Measurements from ENCODE around the gene LIPE.

Gene LIPE

DNA sequence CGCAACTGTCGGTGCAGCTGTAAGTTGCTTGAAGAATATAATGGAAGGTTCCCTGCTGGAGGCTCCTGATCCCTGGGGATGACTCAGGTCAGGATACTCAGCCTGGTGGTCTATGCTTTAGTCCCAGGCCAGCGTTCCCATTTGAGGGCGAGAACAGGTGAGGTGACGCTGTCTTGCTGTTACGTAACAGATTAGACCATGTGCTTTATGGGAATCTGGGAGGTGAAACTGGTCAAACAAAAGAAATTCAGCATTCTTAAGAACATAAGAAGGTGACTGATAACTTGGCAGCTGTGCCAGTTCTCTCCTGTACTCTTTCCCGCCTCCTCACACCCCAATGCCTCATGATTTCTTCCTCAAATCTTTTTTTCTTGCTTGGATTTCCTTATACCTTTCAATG is 15.6 kb upstream of the LIPE start, which contains the start of gene CXCL17:
Gene CXCL17 (minus strand): TSS at position 114 of the 400 bp plus-strand sequence. CDS start 114 bp downstream, outside the sequence.
- no peak for DNase-seq

DNA sequence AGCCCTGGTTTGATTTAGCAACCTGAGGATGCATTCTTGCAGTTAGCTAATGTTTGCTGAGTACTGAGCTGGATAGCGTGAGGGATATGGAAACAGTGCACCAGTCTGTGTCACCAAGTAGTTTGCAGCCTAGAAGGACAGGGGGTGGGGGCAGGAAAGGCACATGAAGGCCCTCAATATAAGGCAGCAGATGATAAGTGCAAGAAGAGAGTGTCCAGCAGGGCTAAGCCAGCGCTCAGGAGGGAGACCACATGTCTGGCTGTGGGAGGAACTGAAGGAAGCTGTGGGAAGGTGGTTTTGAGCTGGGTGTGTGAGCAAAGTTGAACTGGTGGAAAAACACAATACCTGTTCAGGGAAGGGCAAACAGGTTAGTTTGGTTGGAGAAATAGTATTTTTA is 13.9 kb upstream of the LIPE start:
- no peak for DNase-seq

DNA sequence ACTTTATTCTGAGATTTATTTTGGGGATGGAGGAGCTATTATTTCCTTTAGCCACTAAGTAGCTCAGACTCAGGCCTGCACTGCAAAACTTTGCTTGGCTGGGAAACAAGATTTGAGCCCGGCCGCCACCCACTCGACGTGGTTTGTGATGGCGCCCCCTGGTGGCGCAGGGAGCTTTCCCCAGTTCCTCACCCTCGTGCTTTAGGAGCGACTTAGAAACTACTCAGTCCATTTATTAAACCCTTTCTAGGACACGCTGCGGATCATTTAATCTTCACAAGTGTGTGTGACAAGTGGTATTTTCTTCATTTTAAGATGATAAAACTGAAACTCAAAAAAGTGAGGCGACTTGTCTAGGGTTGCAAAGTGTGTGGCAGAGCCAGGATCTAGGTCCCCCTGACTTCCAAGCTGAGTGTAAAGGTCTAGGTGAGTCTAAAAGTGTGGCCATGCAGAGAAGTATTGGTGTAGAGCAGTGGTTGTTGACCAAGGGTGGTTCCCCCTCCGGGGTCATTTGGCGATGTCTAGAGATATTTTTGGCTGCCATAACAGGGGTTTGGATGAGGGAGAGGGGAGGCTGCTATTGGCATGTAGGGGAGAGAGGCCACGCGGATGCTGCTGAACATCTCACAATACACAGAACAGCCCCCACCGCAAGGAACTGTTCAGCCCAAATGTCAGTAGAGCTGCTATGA is 13.3 kb upstream of the LIPE start:
- DNase-seq = peak; percentile 85

DNA sequence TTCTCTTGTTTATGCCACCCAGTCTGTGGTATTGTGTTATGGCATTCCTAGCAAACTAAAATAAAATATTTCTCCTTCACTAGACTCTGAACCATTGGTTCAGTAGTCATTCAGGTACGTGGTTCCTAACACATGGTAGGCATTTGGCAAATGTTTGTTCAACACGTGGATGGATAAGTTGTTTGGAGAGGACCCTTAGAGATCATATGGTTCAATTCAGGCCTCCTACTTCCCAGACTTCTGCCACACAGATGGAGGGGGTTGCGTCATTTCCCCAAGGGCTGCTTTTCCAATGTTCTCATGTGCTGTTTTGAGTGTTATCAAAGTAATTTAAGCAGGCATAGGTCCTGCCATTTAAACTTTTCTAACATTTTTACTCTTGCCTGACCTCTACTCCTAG is 8.8 kb upstream of the LIPE start:
- no peak for DNase-seq

DNA sequence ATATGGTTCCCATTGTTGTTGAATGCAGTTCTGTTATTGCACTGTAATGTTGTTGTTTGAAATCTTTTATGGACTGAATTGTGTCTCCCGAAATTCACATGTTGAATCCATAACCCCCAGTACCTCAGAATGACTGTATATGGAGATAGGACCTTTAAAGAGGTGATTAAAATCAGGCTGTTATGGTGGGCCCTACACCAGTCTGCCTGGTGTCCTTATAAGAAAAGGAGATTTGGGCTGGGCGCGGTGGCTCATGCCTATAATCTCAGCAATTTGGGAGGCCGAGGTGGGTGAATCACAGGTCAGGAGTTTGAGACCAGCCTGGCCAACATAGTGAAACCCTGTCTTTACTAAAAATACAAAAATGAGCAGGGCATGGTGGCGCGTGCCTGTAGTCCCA is 8.1 kb upstream of the LIPE start:
- no peak for DNase-seq

DNA sequence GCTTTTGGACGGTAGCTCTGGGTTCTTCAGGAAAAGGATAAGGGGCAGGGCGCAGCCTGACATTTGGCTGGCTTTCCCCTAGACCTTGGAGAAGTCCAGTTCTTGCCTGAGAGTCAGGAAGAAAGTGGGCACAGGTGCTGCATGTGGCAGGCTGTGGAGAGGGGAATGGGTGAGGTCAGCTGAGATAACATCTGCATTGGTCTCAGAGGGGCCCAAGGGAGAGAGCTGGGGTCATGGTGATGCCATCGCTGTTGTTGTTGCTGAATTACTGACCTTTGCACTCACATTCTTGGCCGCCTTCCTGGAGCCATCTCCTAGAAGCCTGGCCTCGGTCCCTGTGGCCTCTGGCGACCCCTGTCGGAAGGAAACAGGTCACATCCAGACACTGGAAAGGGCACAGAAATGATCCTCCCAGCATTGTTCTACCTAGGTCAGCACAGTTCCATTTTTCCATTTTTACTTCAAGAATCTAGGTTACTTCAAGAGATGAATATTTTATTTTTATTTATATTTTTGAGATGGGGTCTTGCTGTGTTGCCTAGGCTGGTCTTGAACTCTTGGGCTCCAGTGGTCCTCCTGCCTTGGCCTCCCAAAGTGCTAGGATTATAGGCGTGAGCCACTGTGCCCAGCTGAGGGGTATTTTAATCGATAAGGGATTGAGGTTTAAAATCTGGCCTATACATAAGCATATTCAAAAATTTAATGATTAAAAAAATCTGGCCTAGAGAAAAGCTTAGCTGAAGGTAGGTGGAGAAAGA is 6.5 kb upstream of the LIPE start:
- peak; percentile 67 for DNase-seq

DNA sequence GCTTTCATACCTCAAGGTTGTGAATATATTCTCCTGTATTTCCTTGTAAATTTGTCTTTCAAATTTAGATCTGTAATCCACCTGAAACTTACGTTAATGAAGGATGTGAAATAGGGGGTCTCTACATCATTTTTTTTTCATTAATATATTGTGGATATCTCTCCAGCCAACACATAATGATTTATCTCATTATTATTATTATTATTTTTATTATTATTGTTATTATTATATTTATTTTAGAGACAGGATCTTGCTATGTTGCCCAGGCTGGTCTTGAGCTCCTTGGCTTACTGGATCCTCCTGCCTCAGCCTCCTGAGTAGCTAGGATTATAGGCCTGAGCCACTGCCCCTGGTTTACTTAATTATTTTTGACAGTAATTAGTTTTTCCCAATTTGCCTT is 4.3 kb upstream of the LIPE start:
- DNase-seq = no peak

DNA sequence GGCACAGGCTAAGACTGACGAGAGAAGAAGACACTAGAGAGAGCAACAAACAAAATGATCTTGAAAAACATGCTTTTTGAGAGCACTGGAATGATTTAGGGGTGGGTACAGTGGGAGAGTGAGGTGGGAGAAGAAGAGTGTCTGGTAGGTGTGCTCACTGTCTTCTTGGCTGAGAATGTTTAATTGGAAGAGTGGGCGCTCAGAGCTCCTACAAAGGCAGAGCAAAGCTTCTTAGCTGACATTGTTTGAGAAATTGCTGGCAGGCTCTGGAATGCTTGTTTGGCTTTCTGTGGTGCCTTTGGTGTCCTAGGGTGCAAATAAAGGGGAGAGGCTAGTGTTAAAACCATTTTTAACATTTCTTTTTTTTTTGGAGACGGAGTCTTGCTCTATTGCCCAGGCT is 1.5 kb upstream of the LIPE start:
- DNase-seq = no peak

DNA sequence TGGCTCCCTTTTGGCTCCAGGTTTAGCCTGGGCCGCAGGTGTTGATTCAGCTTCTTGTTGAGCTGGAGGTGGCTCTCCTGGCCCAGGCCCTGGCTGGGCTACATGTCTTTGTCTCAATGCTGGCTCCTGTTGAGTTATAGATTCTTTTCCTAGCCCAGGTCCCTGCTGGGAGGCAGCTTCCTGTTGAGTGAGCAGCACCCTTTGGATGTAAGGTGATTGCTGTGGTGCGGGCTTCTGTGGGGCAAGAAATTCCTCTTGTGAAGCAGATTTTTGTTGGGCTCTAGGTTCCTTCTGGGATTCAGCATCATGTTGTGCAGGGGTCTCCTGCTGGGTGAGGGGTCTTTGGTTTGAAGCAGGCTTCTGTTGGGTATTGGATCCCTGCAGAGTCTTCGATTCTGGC is 545 bp downstream of the LIPE start:
- no peak for DNase-seq

DNA sequence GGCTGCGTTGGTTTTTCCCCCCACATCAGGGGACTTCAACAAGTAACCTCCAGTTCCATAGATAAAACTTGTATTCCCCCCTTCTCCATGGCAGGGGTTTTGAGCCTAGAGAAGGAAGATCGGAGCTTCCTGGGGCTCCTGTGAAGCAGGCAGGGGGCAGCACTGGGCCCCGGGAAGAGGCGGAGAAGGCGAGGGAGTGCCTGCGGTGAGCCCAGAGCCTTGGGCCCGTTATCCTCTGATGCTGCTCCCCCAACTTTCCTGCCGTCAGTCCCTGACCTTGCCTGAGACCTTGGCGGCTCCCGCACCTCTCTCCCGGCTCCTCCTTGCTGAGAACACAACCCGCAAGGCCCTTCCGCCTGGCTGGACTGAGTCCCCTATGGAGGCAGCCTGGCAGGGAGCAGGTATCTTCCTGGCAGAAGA is 2.5 kb downstream of the LIPE start:
- DNase-seq = no peak

DNA sequence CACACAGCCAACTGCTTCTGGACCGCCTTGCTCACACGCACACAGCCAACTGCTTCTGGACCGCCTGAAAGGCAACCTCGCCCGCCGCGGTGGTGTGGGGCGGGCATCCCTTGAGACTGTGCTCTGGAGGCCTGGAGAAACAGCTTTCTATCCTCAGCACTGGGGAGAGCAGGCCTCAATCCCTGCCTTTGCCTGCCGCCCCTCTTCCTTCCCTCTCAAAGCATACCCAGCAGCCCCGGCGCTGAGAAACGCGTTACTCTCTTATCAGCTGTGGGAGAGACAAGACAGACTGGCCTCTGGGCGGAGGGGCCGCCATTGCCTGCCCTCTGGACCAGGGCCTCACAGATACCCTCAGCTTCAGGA is 2.9 kb downstream of the LIPE start:
- no peak for DNase-seq

DNA sequence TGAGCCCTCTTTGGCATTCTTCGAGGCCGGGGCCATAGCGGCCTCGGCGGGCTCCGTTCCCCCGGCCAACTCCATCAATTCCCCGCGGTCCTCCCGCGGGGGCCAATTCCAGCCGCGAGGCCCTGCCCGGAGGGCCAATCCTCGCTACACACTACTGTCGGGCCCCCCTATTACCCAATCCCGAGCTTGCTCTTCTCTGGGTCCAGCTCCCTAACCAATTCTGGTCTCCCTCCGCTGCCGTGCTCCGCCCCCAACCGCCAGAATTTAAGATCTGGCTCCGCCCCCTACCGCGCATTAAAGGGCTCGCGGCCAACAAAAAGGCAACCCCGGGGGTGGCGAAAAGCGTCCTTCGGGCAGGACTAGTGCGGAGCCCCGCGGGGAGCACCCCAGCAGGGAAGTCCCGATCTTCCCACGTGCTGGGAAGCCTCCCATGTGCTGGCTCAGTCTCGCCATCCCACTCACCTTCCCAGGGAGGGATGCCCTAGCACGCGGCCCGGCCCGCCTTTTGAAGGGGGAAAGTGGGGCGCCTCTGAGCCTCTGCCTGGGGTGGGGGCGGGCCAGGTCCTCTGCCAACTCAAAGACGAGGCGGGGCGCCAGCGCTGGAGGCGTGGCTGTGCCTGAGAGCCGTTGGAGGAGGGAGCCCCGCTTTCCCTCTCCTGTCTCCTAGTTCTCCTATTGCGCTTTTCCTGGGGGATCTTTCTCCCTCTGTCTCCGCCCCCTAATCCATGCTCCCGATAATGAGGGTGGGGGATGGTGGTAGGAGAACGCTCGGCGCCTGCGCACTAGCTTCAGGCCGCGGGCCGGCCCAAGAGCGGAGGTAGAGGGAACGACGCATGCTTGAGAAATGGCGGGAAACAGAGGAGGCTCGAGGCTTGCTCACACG is 3.5 kb downstream of the LIPE start:
- DNase-seq = peak; percentile 94

DNA sequence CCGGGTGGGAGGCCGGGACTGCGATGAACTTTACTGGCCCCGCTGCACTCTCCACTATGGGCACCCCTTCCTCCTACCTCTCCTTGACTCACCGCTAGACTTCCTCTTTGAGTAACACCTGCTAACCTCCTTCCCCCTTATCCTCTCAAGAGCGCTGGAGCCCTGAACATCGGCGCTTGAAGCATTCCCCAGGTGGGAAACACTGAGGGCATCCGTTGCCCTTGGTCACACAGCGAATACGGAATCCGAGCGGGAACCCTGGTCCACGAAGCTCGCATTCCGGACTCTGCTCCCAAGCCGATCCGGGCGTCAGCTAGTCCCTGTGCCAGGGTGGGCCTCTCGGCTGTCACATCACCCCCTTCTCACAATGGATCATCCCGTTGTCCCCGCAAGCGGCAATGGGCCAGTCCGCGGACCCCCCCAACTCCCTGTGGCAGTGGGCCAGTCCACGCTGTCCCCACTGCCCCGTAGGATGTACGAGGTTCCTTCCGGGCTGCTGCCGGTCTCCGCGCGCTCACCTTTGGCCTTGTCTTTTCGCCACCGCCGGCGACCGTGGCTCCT is 4.2 kb downstream of the LIPE start:
- peak; percentile 56 for DNase-seq

DNA sequence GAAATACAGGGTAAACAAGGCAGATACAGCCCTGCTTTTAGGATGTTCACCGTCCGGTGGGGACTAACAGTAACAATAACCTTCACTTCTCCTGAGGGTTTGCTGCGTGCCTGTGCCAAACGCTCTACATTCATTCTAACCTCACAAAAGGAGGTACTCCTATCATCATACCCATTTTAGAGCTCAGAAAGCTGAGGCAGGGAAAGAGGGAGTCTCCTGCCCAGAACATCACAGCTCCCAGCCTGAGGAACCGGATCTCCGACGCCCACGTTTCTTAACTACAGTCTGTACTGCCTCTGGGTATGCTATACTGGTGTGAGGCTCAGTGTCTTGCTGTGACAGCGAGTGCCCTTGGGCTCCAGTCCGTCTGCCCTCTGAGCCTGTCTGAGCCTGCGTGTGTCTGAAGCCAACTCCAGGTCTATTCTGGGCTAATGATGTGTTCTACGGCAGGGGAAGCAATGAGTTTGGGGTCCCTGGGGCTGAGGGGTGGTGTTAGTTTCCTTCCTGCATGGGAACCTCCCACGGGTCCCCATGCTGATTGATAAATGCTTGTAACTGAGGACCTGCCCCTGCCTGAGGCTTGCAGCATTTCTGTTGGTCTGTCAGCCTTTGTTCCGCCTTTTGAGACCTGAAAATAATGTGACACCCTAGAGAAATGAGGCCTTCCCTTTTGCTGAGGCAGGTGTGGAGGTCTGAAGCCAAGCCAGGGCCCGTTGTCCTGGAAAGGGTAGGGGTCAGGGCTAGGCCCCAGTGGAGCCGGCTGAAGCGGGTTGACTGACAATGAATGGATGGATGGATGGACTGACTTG is 4.9 kb downstream of the LIPE start:
- no peak for DNase-seq

DNA sequence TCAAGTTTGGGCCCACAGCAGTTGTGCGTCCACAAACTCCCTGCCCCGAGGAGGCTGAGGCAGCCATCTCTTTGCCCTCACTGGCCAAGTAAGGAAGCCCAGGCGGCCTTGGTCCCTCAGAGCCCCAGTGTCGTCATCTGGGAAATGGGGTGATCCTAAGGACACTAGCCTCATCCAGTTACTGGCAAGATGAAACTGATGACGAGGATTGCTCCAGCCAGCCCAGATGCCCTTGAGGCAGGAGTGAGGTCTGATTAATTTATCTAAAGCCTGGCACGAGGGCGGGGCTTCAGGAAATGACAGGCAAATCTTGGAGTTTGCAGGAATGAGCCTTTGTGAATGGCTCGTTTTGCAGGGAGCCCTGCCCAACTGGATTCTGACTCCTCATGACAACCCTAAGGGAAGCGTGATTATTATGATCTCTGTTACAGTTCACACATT is 5.6 kb downstream of the LIPE start:
- no peak for DNase-seq

DNA sequence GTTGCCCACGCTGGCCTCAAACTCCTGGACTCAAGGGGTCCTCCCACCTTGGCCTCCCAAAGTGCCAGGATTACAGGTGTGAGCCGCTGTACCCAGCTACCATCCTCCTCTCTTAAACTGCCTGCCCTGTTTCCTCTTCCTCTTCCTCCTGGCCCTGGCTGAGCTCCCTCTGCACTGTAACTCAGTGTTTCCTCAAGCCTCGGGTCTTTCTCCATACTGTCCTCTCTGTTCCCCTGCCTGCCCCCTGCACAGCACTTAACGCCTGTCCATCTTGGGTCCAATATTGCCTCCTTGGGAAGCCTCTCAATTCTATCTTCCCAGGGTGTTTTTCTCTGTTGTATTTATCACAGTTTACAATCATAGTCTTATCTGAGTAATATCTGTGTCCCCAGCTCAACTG is 6.1 kb downstream of the LIPE start:
- DNase-seq = no peak

DNA sequence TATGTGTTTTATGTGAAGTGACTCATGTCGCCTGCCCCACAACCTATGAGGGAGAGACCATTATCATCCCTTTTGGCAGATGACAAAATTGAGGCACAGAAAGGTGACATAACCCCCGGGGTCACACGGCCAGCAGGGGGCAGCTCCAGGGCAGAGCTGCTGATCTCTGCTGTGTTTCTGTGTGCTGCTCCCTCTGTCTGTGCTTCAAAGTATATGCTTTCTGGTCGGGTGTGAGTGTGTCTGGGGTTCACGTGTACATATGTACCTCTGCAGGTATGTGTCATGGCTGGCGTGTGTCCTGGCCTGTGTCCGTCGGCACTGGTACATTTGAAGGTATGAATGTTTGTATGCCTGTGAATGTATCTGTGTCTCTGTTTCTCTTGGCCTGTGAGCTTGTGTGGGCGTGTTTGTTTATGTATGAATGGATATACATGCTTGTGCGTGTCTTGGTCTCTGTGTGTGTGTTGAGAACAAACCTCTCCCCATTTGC is 7.1 kb downstream of the LIPE start:
- peak; percentile 85 for DNase-seq

DNA sequence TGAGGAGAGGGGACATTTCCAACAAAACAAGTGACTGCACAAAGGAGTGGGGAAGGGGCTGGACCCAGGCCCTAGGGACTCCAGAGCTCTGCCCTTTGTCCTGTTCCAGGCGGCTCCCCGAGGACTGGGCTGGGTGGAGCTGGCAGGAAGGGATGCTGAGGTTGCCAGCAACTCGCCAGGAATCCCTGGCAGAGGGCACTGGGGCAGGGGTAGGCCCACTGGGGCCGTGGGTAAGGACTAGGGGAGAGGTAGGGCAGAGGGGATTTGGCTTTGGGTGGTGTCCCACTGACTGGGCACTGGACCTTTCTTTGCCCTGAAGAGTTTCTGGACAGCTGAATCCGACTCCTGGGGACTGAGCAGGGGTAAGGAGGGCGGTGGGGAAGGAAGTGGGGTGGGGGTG is 7.9 kb downstream of the LIPE start:
- no peak for DNase-seq

DNA sequence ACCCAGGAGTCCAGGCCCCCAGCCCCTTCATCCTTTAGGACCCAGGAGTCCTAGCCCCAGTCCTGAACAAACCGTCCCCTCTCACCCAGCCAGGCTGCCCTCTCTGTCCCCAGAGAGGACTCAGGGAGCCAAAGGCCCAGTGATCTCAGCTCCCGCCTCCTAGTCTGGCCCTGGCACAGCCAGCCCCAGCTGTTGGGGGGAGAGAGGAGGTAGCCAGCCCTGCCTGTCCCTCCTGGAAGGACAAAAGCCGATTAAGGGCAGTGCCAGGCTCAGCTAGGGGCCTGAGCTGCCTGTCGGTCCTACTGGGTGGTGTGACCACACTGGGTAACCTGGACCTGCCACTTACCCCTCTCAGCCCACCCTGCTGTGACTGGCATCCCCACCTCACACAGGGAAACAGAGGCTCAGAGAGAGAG is 14.5 kb downstream of the LIPE start:
- DNase-seq = no peak

DNA sequence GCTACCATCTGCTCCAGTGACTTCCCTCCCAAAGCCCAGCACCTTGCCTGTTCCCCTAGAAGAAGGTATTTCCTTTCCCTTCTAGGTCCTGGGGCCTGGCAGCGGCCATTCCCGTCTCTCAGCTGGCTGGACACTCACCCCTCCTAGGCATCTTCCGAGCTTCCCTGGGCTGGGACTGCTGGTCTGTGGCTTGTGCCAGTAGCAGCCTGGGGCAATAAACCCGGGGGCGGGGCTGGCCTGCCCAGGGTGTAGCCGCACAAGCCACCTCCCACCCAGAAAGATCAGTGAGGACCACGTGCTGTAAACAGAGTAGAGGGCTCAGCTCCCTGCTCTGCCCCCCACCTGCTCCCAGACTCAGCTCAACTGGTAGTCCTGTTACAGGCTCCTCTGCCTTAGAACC is 15.0 kb downstream of the LIPE start:
- no peak for DNase-seq

DNA sequence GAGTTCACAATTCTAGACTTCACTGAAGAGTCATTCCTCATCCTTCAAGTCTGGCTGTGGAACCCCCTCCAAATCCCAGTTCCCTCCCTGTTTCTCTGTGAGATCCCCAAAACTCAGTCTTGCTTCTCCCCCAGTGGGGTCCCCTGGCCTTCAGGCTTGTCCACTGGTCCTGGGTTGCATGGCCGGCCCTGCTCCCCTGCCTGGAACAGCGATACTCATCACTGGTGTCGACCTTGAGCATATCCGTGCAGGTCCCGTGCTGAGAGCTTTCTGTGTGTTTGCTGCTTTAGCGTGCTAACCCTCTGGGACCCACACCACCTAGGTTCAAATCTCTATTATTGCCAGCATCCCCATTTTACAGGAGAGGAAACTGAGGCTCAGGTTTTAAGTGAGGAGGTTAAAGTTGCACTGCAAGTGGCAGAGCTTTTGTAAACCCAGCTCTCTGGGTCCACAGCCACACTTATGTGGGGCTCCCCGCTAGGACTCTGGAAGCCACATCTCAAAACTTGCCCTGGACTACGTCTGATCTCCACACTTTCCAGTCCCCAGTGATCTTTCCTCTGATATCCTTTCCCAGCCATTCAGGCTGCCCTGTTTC is 15.5 kb downstream of the LIPE start:
- no peak for DNase-seq

DNA sequence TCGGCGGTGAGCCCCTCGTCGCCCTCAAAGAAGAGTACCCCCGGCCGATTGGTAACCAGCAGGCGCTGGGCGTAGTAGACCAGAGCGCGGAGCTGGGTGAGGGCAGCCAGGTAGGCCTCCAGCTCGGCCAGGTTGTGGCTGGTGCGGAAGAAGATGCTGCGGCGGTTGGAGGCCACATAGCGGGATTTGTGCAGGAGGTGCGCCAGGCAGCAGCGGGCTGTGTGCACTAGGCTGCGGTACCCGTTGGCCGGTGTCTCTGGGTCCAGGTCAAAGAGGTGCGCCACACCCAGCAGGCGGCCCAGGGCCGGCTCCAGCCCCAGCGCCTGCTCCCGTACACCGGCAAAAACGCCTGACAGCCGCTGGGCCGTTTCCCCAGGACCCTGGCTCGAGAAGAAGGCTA is 16.8 kb downstream of the LIPE start:
- no peak for DNase-seq

All from activated CD4-positive, alpha-beta T cell treated with anti-CD3 and anti-CD28 coated beads, Interleukin-10, Interleukin-2, amounts not matched to agents 100 ng/mL and 50 ng/mL, durations not matched to agents 16 hours and 8 hours (primary cell).